Endothelial cell of umbilical vein (primary cell): ENCODE data around the gene PTPN5. TPM values are rescaled to one million over a fixed set of nuclear protein-coding genes. Genes with fewer than 3 reads are reported as not detected.

ENCODE experiments used
- BruUV-seq: library from RNA; stranded (reverse); fragments of 400-500 nt; replicated peaks from 2 replicates; lab custom pipeline; 2021; lab: Mats Ljungman, UMichigan
- CTCF ChIA-PET: fragments of 300-600, 350-600 bp; sonication (Branson Sonifier 250); formaldehyde crosslinking; loops from one replicate; lab custom pipeline; 2021; ENCODE audit warnings: antibody characterized with exemption, inconsistent platforms; lab: Charles Lee
- POLR2A ChIA-PET: fragments of 300-600, 350-600 bp; sonication (Branson Sonifier 250); formaldehyde crosslinking; loops from one replicate; lab custom pipeline; 2021; ENCODE audit warnings: antibody characterized with exemption, inconsistent platforms; lab: Charles Lee
- DNase-seq: peaks from one replicate; pipeline ENCODE4 v3.0.0-alpha.2; 2011; ENCODE audit warnings: low read depth, low spot score
- FAIRE-seq: peaks from 2 replicates; lab custom pipeline; 2011; peaks lifted over from hg19 to GRCh38; lab: Jason Lieb, UNC
- H2AFZ ChIP-seq: 2 replicates; pipeline ENCODE4 v1.6.0; 2012; ENCODE audit warnings: low read depth, low read length, control low read depth, inconsistent platforms
- H3K27ac ChIP-seq: 2 replicates; pipeline ENCODE4 v1.5.1; 2011; ENCODE audit warnings: low read depth, mild to moderate bottlenecking, control low read depth, low read length, moderate library complexity; ENCODE audit not compliant: insufficient read depth
- H3K27me3 ChIP-seq, 2 experiments: 2 replicates each; pipeline versions ENCODE4 v1.6.0 to v1.6.1; 2011; ENCODE audit warnings: low read length in 2 of 2, mixed read lengths in 1 of 2; ENCODE audit not compliant: control insufficient read depth in 2 of 2, insufficient read depth in 2 of 2
- H3K36me3 ChIP-seq, 2 experiments: 2 replicates in 1 of 2; 3 replicates in 1 of 2; pipeline ENCODE4 v1.5.1; 2011; ENCODE audit warnings: low read length in 2 of 2, mild to moderate bottlenecking in 1 of 2, moderate library complexity in 1 of 2; ENCODE audit not compliant: control insufficient read depth in 2 of 2, insufficient read depth in 2 of 2; ENCODE audit errors: extremely low read depth in 1 of 2
- H3K4me1 ChIP-seq: 3 replicates; pipeline ENCODE4 v1.5.1; 2011; ENCODE audit warnings: mild to moderate bottlenecking, low read length; ENCODE audit not compliant: control insufficient read depth, insufficient read depth; ENCODE audit errors: extremely low read depth
- H3K4me2 ChIP-seq: 2 replicates; pipeline ENCODE4 v1.6.1; 2011; ENCODE audit warnings: low read length, control low read depth, mixed read lengths; ENCODE audit not compliant: insufficient read depth
- H3K4me3 ChIP-seq, 3 experiments: fragments of 200-600 bp in 1 of 3; sonication (generic), shearing (Covaris generic) in 1 of 3; replicated peaks in 1 of 3; 2 replicates each; pipeline ENCODE4 v1.5.1; 2011 to 2016; ENCODE audit warnings: control low read depth in 3 of 3, low read length in 3 of 3, mild to moderate bottlenecking in 2 of 3, inconsistent platforms in 1 of 3, low read depth in 1 of 3, moderate library complexity in 1 of 3; ENCODE audit not compliant: insufficient read depth in 1 of 3
- H3K79me2 ChIP-seq: 2 replicates; pipeline ENCODE4 v1.6.0; 2012; ENCODE audit warnings: low read length, inconsistent platforms; ENCODE audit not compliant: control insufficient read depth, insufficient read depth
- H3K9ac ChIP-seq: replicated peaks from 2 replicates; pipeline ENCODE3; 2011; ENCODE audit warnings: low read length, control low read depth; ENCODE audit not compliant: insufficient read depth; ENCODE audit errors: extremely low read depth
- H3K9me1 ChIP-seq: replicated peaks from 3 replicates; pipeline ENCODE4 v1.6.0; 2011; ENCODE audit warnings: mild to moderate bottlenecking, low read length; ENCODE audit not compliant: control insufficient read depth, insufficient read depth; ENCODE audit errors: extremely low read depth
- H3K9me3 ChIP-seq: replicated peaks from 2 replicates; pipeline ENCODE4 v1.5.1; 2012; ENCODE audit warnings: low read length, inconsistent platforms; ENCODE audit not compliant: control insufficient read depth, insufficient read depth
- H4K20me1 ChIP-seq: replicated peaks from 2 replicates; pipeline ENCODE3; 2011; ENCODE audit warnings: mild to moderate bottlenecking, low read length; ENCODE audit not compliant: control insufficient read depth, insufficient read depth; ENCODE audit errors: extremely low read depth
- CTCF ChIP-seq, 2 donors: IDR thresholded peaks; 1 replicate in 1 of 2; 2 replicates in 1 of 2; pipeline ENCODE4 v1.5.1; 2011; ENCODE audit warnings: low read length in 2 of 2, mild to moderate bottlenecking in 2 of 2, moderate library complexity in 2 of 2, control low read depth in 1 of 2, inconsistent platforms in 1 of 2, low read depth in 1 of 2; ENCODE audit not compliant: insufficient read depth in 1 of 2; ENCODE audit errors: extremely low read depth in 1 of 2
- EZH2 ChIP-seq: IDR thresholded peaks from 2 replicates; pipeline ENCODE4 v1.6.1; 2012; ENCODE audit warnings: borderline replicate concordance, low read depth, mild to moderate bottlenecking, moderate library complexity, low read length, inconsistent platforms; ENCODE audit not compliant: severe bottlenecking
- FOS ChIP-seq: IDR thresholded peaks from 2 replicates; pipeline ENCODE4 v1.6.1; 2011; ENCODE audit warnings: mild to moderate bottlenecking, low read length, moderate library complexity, borderline replicate concordance; ENCODE audit not compliant: insufficient read depth
- GATA2 ChIP-seq: IDR thresholded peaks from 2 replicates; pipeline ENCODE4 v1.7.0; 2011; ENCODE audit warnings: low read depth, mild to moderate bottlenecking, moderate library complexity, mixed read lengths, low read length; ENCODE audit not compliant: insufficient read length, insufficient read depth
- JUN ChIP-seq: IDR thresholded peaks from 2 replicates; pipeline ENCODE4 v1.6.1; 2011; ENCODE audit warnings: borderline replicate concordance, low read depth; ENCODE audit not compliant: insufficient read length, insufficient read depth
- MAX ChIP-seq: IDR thresholded peaks from 2 replicates; pipeline ENCODE4 v1.6.1; 2011; ENCODE audit not compliant: insufficient read depth, insufficient read length
- MYC ChIP-seq: IDR thresholded peaks from one replicate; pipeline ENCODE4 v1.6.1; 2011; ENCODE audit warnings: mild to moderate bottlenecking, low read depth, low read length
- POLR2A ChIP-seq: IDR thresholded peaks from 2 replicates; pipeline ENCODE4 v1.6.1; 2012; ENCODE audit warnings: low read depth, mild to moderate bottlenecking, control low read depth, low read length
- POLR2AphosphoS5 ChIP-seq: IDR thresholded peaks from 2 replicates; pipeline ENCODE4 v1.6.1; 2012; ENCODE audit warnings: low read depth, mild to moderate bottlenecking, control low read depth, low read length, moderate library complexity; ENCODE audit not compliant: insufficient read depth
- dilution Hi-C: fragments of 300-500 bp; cut with MboI; formaldehyde crosslinking; loops from one replicate; pipeline ENCODE4 v1.15.0; 2019; ENCODE audit warnings: low sequenced_read_pairs; ENCODE audit not compliant: extremely low pct_ligation_motif_present
- intact Hi-C: fragments of 100-400 bp; cut with micrococcal nuclease; formaldehyde crosslinking; loops from one replicate; pipeline ENCODE4 v1.10.0; 2022
- polyA plus RNA-seq, 4 experiments: library from polyadenylated mRNA; depleted of rRNA in 3 of 4; stranded (reverse) in 3 of 4; unstranded in 1 of 4; fragments of >200 nt; gene quantifications; 2 replicates each; pipeline versions ENCODE4 v1.2.1 to v1.2.3, GENCODE V29; 2011 to 2012; ENCODE audit warnings: missing spikeins in 1 of 4
- total RNA-seq: library from RNA; stranded (reverse); gene quantifications from 2 replicates; pipeline ENCODE4 v1.2.3, GENCODE V29; 2021

PTPN5 gene
- total and polyA plus RNA-seq, 2 donors (not counting 3 experiments of a cell fraction or from before 2014, with no cell fraction given) = not detected

GRCh38 chr11:18736590-18737148 is 54.9 kb downstream of the PTPN5 start:
- FAIRE-seq (no peak), DNase-seq (no peak)
- H3K79me2 ChIP-seq = no peaks in the 10 kb centered on the region
- no peak overlapping the region for H2AFZ ChIP-seq
- H3K4me2 ChIP-seq = no peak overlapping the region
- H3K9ac ChIP-seq = no peak overlapping the region
- BruUV-seq = no TSS peak
- CTCF ChIA-PET = interaction anchor here (2.0 to 3.1 kb wide), 2 partner anchors 8 to 14 kb away, joined by 9 to 15 read pairs; no protein-coding TSS in a partner anchor
- dilution Hi-C loops = no loop called here
- no peaks in the 10 kb centered on the region for H3K9me3 ChIP-seq
- peaks cover 0 to 3% of the 10 kb centered on the region in 2 experiments for H3K27me3 ChIP-seq
- no peak overlapping the region for H3K4me3 ChIP-seq
- H3K27ac ChIP-seq = no peak overlapping the region
- H3K9me1 ChIP-seq = no peaks in the 10 kb centered on the region
- TF ChIP-seq CTCF (IDR thresholded peaks at IDR 0.05; ENCODE audit: extremely low read depth in 1 of 2, insufficient read depth in 1 of 2, low read depth in 1 of 2, low read length in 2 of 2) = peak in 1 of 2 donors; percentile 7
- no peak for TF ChIP-seq POLR2A
- no peaks in the 10 kb centered on the region for H3K36me3 ChIP-seq
- no peaks in the 10 kb centered on the region for H4K20me1 ChIP-seq
- POLR2A ChIA-PET = interaction anchor here (0.5 kb wide), 1 partner anchor 142 kb away, joined by 3 read pairs; no protein-coding TSS in a partner anchor
- intact Hi-C loops = no loop called here
- H3K4me1 ChIP-seq = no peaks in the 10 kb centered on the region

- Histone ChIP-seq H3K79me2 (no peaks in the 10 kb centered on the region), H3K36me3 (no peaks in the 10 kb centered on the region), H3K4me1 (no peaks in the 10 kb centered on the region), H3K9me1 (no peaks in the 10 kb centered on the region), H3K9me3 (no peaks in the 10 kb centered on the region), H2AFZ (no peak overlapping the region), H3K27me3 (peaks cover 0 to 3% of the 10 kb centered on the region in 2 experiments), H3K4me2 (no peak overlapping the region), H3K27ac (no peak overlapping the region), H4K20me1 (no peaks in the 10 kb centered on the region), H3K9ac (no peak overlapping the region), H3K4me3 (no peak overlapping the region)
- FAIRE-seq = no peak
- no peak for DNase-seq
- dilution Hi-C loops = no loop called here
- TF ChIP-seq EZH2 (no peak), GATA2 (no peak), MAX (no peak), FOS (no peak), POLR2A (no peak), JUN (no peak), CTCF (IDR thresholded peaks at IDR 0.05; ENCODE audit: extremely low read depth in 1 of 2, insufficient read depth in 1 of 2, low read depth in 1 of 2, low read length in 2 of 2) (no peak), MYC (no peak), POLR2AphosphoS5 (no peak)
- BruUV-seq = no TSS peak
- CTCF ChIA-PET = interaction anchor here (1.1 to 4.7 kb wide), 3 partner anchors 10 to 617 kb away, joined by 3 to 43 read pairs (median 9); no protein-coding TSS in a partner anchor
- intact Hi-C loops = no loop called here
- POLR2A ChIA-PET = no interaction called here
Observed at GRCh38 chr11:18733202-18733601, 58.4 kb downstream of the PTPN5 start.
